RCC 7860 (cell line): Measurements from ENCODE around the gene YWHAQ.
"Not testable (repeated sequence)": the region's sequence is repeated elsewhere in the genome, so short reads cannot be mapped to it uniquely, and the experiment has no call there.

ENCODE experiments used
- DNase-seq: peaks from one replicate; pipeline ENCODE4 v3.0.0-alpha.2; 2015; ENCODE audit warnings: low spot score
- FAIRE-seq: peaks from 2 replicates; lab custom pipeline; 2012; peaks lifted over from hg19 to GRCh38; lab: Jason Lieb, UNC

The YWHAQ gene

GRCh38 chr2:9596621-9597311 is 34.0 kb downstream of the YWHAQ start:
- DNase-seq (no peak), FAIRE-seq (no peak)

- no peak for DNase-seq
- FAIRE-seq = no peak
These were observed 35.1 kb downstream of the YWHAQ start for GRCh38 chr2:9595746-9596145.

GRCh38 chr2:9595256-9595655 is 35.5 kb downstream of the YWHAQ start:
- peak; percentile 25 for DNase-seq
- not testable (repeated sequence) for FAIRE-seq

GRCh38 chr2:9594366-9595054 is 36.3 kb downstream of the YWHAQ start:
- FAIRE-seq (peak; percentile 91), DNase-seq (peak; percentile 81)

GRCh38 chr2:9593925-9594324 is 36.9 kb downstream of the YWHAQ start:
- FAIRE-seq (no peak), DNase-seq (no peak)

GRCh38 chr2:9592699-9593098 is 38.1 kb downstream of the YWHAQ start:
- no peak for DNase-seq
- FAIRE-seq = no peak

- DNase-seq = no peak
- FAIRE-seq = peak; percentile 59
These were observed 40.2 kb downstream of the YWHAQ start for GRCh38 chr2:9590641-9591040.

GRCh38 chr2:9586465-9586864 is 44.3 kb downstream of the YWHAQ start:
- DNase-seq (no peak), FAIRE-seq (no peak)

- DNase-seq (no peak), FAIRE-seq (no peak)
These were observed 45.3 kb downstream of the YWHAQ start for GRCh38 chr2:9585486-9585885.

- not testable (repeated sequence) for DNase-seq, FAIRE-seq
These were observed 45.9 kb downstream of the YWHAQ start for GRCh38 chr2:9584902-9585301.

- no peak for DNase-seq
- no peak for FAIRE-seq
These were observed 48.2 kb downstream of the YWHAQ start for GRCh38 chr2:9582624-9583023.

- no peak for DNase-seq
- FAIRE-seq = no peak
These were observed 52.1 kb downstream of the YWHAQ start for GRCh38 chr2:9578467-9579235.

GRCh38 chr2:9574331-9574730 is 56.5 kb downstream of the YWHAQ start:
- DNase-seq (no peak), FAIRE-seq (no peak)

- FAIRE-seq (no peak), DNase-seq (no peak)
These were observed 57.0 kb downstream of the YWHAQ start for GRCh38 chr2:9573840-9574239.

GRCh38 chr2:9573013-9573720 is 57.6 kb downstream of the YWHAQ start:
- DNase-seq (peak; percentile 31), FAIRE-seq (no peak)

GRCh38 chr2:9570182-9571060 is 60.4 kb downstream of the YWHAQ start:
- no peak for FAIRE-seq
- DNase-seq = no peak

- peak; percentile 94 for FAIRE-seq
- peak; percentile 82 for DNase-seq
These were observed 65.2 kb downstream of the YWHAQ start for GRCh38 chr2:9565436-9566153.

GRCh38 chr2:9560628-9561027 is 70.2 kb downstream of the YWHAQ start:
- DNase-seq (no peak), FAIRE-seq (no peak)

- FAIRE-seq (no peak), DNase-seq (no peak)
These were observed 71.8 kb downstream of the YWHAQ start for GRCh38 chr2:9558948-9559381.
